Gastroesophageal sphincter (tissue), 3 donors: Measurements from ENCODE around the gene ADAMTSL2.

Experiments used
- POLR2A ChIP-seq, 2 donors: fragments of 450-650 bp; IDR thresholded peaks; one replicate each; pipeline ENCODE4 v1.6.1; 2017; ENCODE audit warnings: antibody characterized with exemption in 2 of 2, mild to moderate bottlenecking in 2 of 2, moderate library complexity in 1 of 2
- POLR2AphosphoS5 ChIP-seq: sonication (generic); formaldehyde crosslinking; IDR thresholded peaks from one replicate; pipeline ENCODE4 v1.6.1; 2017; ENCODE audit warnings: antibody characterized with exemption
- TF ChIP-seq, protein P1 (sequence below), 4 experiments: fragments of 200-600 bp in 2 of 4; fragments of 450-650 bp in 2 of 4; sonication (generic) in 1 of 4; IDR thresholded peaks; one replicate each; pipeline ENCODE4 v1.5.1; 2017 to 2019; ENCODE audit warnings: antibody characterized with exemption in 4 of 4, mild to moderate bottlenecking in 2 of 4, moderate library complexity in 2 of 4

DNA sequence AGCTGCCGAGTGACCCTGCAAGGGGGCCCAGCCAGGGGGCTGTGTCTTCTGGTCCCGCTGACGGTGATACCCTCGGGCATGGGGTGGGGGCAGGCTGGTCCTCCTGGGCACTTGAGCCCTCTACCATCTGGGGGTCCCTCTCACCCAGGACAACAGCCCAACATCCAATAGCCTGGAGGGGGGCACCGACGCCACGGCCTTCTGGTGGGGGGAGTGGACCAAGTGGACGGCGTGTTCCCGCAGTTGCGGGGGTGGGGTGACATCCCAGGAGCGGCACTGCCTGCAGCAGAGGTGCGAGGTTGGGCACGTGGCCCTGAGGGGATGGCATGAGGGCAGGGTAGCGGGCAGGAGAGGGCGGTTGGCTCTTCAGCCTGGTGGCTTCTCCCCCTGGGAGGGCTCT, 2.8 kb downstream of the ADAMTSL2 start:
- TF ChIP-seq POLR2A (IDR thresholded peaks at IDR 0.05) = no peak
- TF ChIP-seq, protein P1, sequence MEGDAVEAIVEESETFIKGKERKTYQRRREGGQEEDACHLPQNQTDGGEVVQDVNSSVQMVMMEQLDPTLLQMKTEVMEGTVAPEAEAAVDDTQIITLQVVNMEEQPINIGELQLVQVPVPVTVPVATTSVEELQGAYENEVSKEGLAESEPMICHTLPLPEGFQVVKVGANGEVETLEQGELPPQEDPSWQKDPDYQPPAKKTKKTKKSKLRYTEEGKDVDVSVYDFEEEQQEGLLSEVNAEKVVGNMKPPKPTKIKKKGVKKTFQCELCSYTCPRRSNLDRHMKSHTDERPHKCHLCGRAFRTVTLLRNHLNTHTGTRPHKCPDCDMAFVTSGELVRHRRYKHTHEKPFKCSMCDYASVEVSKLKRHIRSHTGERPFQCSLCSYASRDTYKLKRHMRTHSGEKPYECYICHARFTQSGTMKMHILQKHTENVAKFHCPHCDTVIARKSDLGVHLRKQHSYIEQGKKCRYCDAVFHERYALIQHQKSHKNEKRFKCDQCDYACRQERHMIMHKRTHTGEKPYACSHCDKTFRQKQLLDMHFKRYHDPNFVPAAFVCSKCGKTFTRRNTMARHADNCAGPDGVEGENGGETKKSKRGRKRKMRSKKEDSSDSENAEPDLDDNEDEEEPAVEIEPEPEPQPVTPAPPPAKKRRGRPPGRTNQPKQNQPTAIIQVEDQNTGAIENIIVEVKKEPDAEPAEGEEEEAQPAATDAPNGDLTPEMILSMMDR (IDR thresholded peaks at IDR 0.05) = no peak
- no peak for TF ChIP-seq POLR2AphosphoS5
